Right hindlimb (tissue), 1 donor: ENCODE results near the gene TGFBR3.

Experiments used
- DNase-seq: peaks from one replicate; pipeline ENCODE4 v3.0.0-alpha.2; 2018

TGFBR3 gene

GRCh38 chr1:91798241-91798648, 87.7 kb downstream of the TGFBR3 start:
- DNase-seq = peak; percentile 9

- no peak for DNase-seq
Measured at GRCh38 chr1:91797164-91797563, 88.8 kb downstream of the TGFBR3 start.

- DNase-seq = peak; percentile 6
Measured at GRCh38 chr1:91796390-91796654, 89.6 kb downstream of the TGFBR3 start.

GRCh38 chr1:91795591-91796389, 90.2 kb downstream of the TGFBR3 start:
- DNase-seq = peak; percentile 41

- no peak for DNase-seq
Measured at GRCh38 chr1:91793877-91794276, 92.1 kb downstream of the TGFBR3 start.

- peak; percentile 1 for DNase-seq
Measured at GRCh38 chr1:91793189-91793588, 92.8 kb downstream of the TGFBR3 start.

- peak; percentile 20 for DNase-seq
Measured at GRCh38 chr1:91792489-91793071, 93.4 kb downstream of the TGFBR3 start.

GRCh38 chr1:91791691-91792488, 94.1 kb downstream of the TGFBR3 start:
- DNase-seq = peak; percentile 17

- peak; percentile 24 for DNase-seq
Measured at GRCh38 chr1:91791103-91791502, 94.8 kb downstream of the TGFBR3 start.

- no peak for DNase-seq
Measured at GRCh38 chr1:91790392-91790791, 95.6 kb downstream of the TGFBR3 start.

GRCh38 chr1:91789273-91789997, 96.5 kb downstream of the TGFBR3 start:
- peak; percentile 14 for DNase-seq

- peak; percentile 31 for DNase-seq
Measured at GRCh38 chr1:91787919-91788318, 98.0 kb downstream of the TGFBR3 start.

- peak; percentile 14 for DNase-seq
Measured at GRCh38 chr1:91784616-91785015, 101.3 kb downstream of the TGFBR3 start.

- no peak for DNase-seq
Measured at GRCh38 chr1:91784191-91784590, 101.8 kb downstream of the TGFBR3 start.

- DNase-seq = peak; percentile 49
Measured at GRCh38 chr1:91783423-91784170, 102.4 kb downstream of the TGFBR3 start.

GRCh38 chr1:91781901-91782622, 103.9 kb downstream of the TGFBR3 start:
- DNase-seq = peak; percentile 36

GRCh38 chr1:91781371-91781825, 104.6 kb downstream of the TGFBR3 start:
- DNase-seq = peak; percentile 61

GRCh38 chr1:91779548-91780021, 106.4 kb downstream of the TGFBR3 start:
- peak; percentile 13 for DNase-seq

- DNase-seq = peak; percentile 7
Measured at GRCh38 chr1:91778964-91779363, 107.0 kb downstream of the TGFBR3 start.

- no peak for DNase-seq
Measured at GRCh38 chr1:91777630-91778300, 108.2 kb downstream of the TGFBR3 start.

- no peak for DNase-seq
Measured at GRCh38 chr1:91777196-91777595, 108.8 kb downstream of the TGFBR3 start.
